Activated B cell treated with CpG ODN at 0.5 μM for 24 hours (primary cell): Measurements from ENCODE around the gene HAGHL. TPM values are rescaled to one million over a fixed set of nuclear protein-coding genes. Genes with fewer than 3 reads are reported as not detected.

Source experiments
- ATAC-seq: fragments of 200-7000 bp; cut with Tn5 transposase; one replicate; pipeline ENCODE4 v1.10.0; 2021; ENCODE audit warnings: low read depth, mild to moderate bottlenecking, moderate library complexity
- CTCF ChIA-PET: fragments of 350-600 bp; sonication (Branson Sonifier 250); formaldehyde crosslinking; loops from one replicate; lab custom pipeline; 2021; ENCODE audit warnings: antibody characterized with exemption; lab: Charles Lee
- POLR2A ChIA-PET: fragments of 350-600 bp; sonication (Branson Sonifier 250); formaldehyde crosslinking; loops from one replicate; lab custom pipeline; 2021; ENCODE audit warnings: antibody characterized with exemption; lab: Charles Lee
- DNase-seq: peaks from one replicate; pipeline ENCODE4 v3.0.0; 2022
- H3K27ac Mint-ChIP-seq: one replicate; pipeline ENCODE4 v1.8.0; 2020; ENCODE audit warnings: mixed read lengths
- H3K27me3 Mint-ChIP-seq: one replicate; pipeline ENCODE4 v1.8.0; 2021; ENCODE audit warnings: mixed read lengths
- H3K36me3 Mint-ChIP-seq: one replicate; pipeline ENCODE4 v1.8.0; 2021; ENCODE audit warnings: low read depth, mixed read lengths
- H3K4me1 Mint-ChIP-seq: one replicate; pipeline ENCODE4 v1.8.0; 2021; ENCODE audit warnings: mixed read lengths
- H3K4me3 Mint-ChIP-seq: one replicate; pipeline ENCODE4 v1.8.0; 2020; ENCODE audit warnings: mild to moderate bottlenecking, mixed read lengths
- H3K9me3 Mint-ChIP-seq: one replicate; pipeline ENCODE4 v1.8.0; 2020; ENCODE audit warnings: mixed read lengths
- intact Hi-C: fragments of 100-400 bp; cut with micrococcal nuclease; formaldehyde crosslinking; loops from one replicate; pipeline ENCODE4 v1.15.1; 2024
- total RNA-seq: library from RNA; stranded (reverse); gene quantifications from 2 replicates; pipeline ENCODE4 v1.2.3, GENCODE V29; 2022
- TF ChIP-seq, protein P1 (sequence below): fragments of 200-600 bp; IDR thresholded peaks from one replicate; pipeline ENCODE4 v1.8.0; 2022; ENCODE audit warnings: antibody characterized with exemption, mild to moderate bottlenecking

The HAGHL gene
- total RNA-seq, 1 donor from 2014 or later = 10.9 TPM

DNA sequence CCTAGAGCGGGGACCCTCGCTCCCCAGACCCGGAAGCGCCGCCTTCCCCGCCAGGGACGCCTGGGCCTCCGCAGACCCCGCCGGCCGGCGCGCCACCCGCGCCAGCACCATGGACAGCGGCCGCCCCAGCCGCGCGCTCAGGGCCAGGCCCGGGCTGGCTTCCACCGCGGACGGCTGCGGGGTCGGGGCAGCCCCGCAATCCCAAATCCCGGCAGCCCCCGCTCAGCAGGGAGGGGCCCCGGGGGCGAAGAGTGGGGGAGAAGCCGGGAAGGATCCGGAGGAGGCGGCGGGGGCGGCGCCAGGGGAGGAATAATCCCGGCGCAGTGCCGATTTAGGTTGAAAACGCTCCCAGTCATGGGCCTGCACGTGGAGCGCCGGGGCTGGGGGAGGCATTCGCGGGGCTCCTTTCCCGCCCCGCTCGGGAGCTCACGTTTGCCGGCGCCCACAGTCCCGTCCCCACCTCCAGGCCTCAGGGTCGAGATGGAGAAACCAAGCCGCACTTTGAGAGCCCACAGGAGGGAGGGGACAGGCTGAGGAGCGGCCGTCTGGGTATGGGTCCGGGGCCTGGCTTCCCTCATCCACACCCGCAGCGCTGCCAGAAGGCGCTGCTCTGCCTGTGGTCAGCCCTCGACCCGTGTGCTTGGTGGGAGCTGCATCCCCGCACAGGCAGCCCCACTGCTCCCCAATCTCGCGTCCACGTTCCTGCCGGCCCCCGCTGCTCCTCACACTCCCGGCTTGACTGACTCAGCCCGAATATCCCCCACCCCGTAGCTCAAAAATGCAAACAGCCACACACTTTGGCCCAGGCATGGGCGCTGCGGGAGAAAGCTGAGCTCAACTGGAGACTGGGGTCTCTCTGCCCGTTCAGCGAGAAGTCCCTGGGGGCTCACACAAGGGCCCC is 26.0 kb upstream of the HAGHL start:
- Mint-ChIP-seq H3K27ac (no peak overlapping the region), H3K9me3 (no peaks in the 10 kb centered on the region), H3K4me1 (peaks cover under 1% of the 10 kb centered on the region), H3K36me3 (no peaks in the 10 kb centered on the region), H3K27me3 (peaks cover 32% of the 10 kb centered on the region), H3K4me3 (no peak overlapping the region)
- ChIA-PET POLR2A (interaction anchor here (0.6 to 1.1 kb wide), 2 partner anchors 10 to 21 kb away, joined by 3 to 5 read pairs; no protein-coding TSS in a partner anchor), CTCF (no interaction called here)
- TF ChIP-seq, protein P1, sequence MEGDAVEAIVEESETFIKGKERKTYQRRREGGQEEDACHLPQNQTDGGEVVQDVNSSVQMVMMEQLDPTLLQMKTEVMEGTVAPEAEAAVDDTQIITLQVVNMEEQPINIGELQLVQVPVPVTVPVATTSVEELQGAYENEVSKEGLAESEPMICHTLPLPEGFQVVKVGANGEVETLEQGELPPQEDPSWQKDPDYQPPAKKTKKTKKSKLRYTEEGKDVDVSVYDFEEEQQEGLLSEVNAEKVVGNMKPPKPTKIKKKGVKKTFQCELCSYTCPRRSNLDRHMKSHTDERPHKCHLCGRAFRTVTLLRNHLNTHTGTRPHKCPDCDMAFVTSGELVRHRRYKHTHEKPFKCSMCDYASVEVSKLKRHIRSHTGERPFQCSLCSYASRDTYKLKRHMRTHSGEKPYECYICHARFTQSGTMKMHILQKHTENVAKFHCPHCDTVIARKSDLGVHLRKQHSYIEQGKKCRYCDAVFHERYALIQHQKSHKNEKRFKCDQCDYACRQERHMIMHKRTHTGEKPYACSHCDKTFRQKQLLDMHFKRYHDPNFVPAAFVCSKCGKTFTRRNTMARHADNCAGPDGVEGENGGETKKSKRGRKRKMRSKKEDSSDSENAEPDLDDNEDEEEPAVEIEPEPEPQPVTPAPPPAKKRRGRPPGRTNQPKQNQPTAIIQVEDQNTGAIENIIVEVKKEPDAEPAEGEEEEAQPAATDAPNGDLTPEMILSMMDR = no peak
- no peak for DNase-seq
- ATAC-seq = peak; percentile 67
- intact Hi-C loops = no loop called here

DNA sequence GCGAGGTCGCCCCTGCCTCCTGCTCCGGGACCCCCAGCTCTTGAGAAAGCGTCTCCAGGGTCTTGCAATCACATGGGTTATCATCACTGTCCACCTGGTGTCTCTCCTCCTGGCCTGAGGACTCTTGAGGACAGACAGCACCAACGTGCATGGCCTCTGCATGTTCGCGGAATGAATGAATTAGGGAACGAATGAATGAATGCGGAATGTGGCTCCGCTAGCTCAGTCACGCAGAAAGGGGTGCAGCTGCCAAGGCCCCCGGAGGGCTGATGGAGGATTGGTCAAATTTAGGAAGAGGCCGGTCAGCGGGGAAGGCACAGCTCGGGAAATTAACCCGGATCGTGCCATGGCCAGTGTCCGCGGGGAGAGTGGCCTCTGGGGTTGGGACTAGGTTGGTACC is 24.6 kb upstream of the HAGHL start:
- Mint-ChIP-seq H3K27ac (no peak overlapping the region), H3K36me3 (no peaks in the 10 kb centered on the region), H3K4me1 (peaks cover 4% of the 10 kb centered on the region), H3K4me3 (no peak overlapping the region), H3K27me3 (peaks cover 34% of the 10 kb centered on the region), H3K9me3 (no peaks in the 10 kb centered on the region)
- POLR2A ChIA-PET = no interaction called here
- DNase-seq (no peak), ATAC-seq (no peak)
- CTCF ChIA-PET = no interaction called here
- TF ChIP-seq, protein P1 = no peak
- intact Hi-C loops = no loop called here

DNA sequence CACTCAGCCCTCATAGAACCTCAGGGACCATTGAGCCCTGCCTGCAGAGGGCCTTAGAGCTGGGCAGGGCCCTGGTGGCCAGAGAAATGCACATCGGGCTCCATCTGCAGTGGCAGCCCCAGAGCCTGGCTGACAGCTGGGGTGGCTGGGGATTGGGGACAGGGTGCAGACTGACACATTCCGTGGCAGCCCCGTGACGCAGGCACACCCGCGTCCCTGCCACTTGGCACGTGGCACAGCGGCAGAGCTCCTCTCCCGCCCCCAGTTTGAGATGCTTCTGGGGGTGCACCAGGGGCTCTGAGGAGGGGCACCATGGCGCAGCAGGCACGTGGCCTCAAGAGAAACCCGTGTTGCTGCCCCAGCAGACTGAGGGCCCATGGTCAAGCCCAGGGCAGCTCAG is 23.5 kb upstream of the HAGHL start:
- POLR2A ChIA-PET = interaction anchor here (0.6 kb wide), 1 partner anchor 270 kb away, joined by 3 read pairs; no protein-coding TSS in a partner anchor
- DNase-seq = no peak
- H3K4me3 Mint-ChIP-seq = no peak overlapping the region
- H3K9me3 Mint-ChIP-seq = no peaks in the 10 kb centered on the region
- TF ChIP-seq, protein P1 = no peak
- H3K27ac Mint-ChIP-seq = no peak overlapping the region
- H3K36me3 Mint-ChIP-seq = no peaks in the 10 kb centered on the region
- intact Hi-C loops = no loop called here
- peaks cover 4% of the 10 kb centered on the region for H3K4me1 Mint-ChIP-seq
- no peak for ATAC-seq
- CTCF ChIA-PET = no interaction called here
- H3K27me3 Mint-ChIP-seq = peaks cover 42% of the 10 kb centered on the region

DNA sequence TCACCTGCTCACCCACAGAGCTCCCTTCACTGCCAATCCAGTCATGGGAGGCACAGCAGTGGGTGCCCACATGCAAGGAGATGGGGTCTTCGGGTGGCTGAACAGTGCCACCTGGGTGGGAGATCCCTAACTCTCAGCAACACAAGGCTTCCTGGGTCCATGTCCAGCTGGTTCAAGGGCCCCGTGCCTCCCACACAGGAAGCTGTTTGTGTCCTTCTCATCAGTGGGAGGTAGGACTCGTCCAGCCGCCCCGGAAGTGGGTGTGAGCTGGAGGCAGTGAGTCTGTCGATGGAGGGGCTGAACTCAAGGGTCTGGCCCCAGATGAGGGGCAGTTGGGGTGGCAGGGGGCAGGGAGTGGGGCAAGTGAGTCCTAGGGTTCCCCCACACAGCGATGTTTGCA is 22.9 kb upstream of the HAGHL start:
- POLR2A ChIA-PET = no interaction called here
- peaks cover 47% of the 10 kb centered on the region for H3K27me3 Mint-ChIP-seq
- no peak overlapping the region for H3K4me3 Mint-ChIP-seq
- no peak overlapping the region for H3K27ac Mint-ChIP-seq
- H3K9me3 Mint-ChIP-seq = no peaks in the 10 kb centered on the region
- TF ChIP-seq, protein P1 = no peak
- intact Hi-C loops = no loop called here
- peaks cover 4% of the 10 kb centered on the region for H3K4me1 Mint-ChIP-seq
- no peaks in the 10 kb centered on the region for H3K36me3 Mint-ChIP-seq
- ATAC-seq = no peak
- CTCF ChIA-PET = no interaction called here
- DNase-seq = no peak

DNA sequence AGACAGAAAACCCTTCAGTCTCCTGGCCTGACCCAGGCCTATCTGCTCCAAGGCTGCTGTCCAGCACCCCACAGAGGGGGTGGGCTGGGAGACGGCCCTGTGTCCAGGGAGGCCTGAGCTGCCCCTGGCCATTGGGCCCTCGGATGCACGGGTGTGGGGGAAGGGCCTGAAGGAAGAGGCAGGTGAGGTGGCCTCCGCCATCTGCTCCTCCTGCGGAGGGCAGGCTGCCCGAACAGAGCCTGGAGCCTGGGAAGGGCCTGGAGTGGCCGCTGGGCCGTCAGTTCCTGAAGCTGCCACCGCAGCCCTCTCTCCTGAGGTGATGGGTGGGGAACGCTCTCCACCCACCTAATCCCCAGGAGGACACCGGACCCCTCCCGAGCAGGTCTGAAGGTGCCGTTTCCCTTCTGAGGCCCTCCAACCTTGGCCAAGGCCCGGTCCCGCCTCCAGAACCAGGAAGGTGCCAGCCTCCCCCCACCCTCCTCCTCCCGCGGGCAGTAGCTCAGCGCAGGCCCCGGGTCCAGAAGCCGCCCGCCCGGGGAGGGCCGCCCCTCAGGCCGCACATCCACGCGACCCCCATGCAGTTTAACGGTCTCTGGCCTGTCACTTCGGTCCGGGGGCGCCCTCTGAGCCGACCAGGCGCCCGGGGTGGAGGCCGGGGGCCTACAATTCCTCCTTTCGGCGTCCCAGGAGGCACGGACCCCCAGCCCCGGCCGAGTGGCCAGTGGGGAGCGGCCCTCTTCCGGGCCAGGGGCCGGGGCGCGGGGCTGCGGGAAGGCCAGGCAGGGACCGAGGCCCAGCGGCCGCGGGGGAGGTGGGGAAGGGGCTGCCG is 22.1 kb upstream of the HAGHL start:
- Mint-ChIP-seq H3K9me3 (no peaks in the 10 kb centered on the region), H3K4me3 (no peak overlapping the region), H3K27me3 (peaks cover 47% of the 10 kb centered on the region), H3K4me1 (peaks cover 4% of the 10 kb centered on the region), H3K27ac (no peak overlapping the region), H3K36me3 (no peaks in the 10 kb centered on the region)
- TF ChIP-seq, protein P1 = no peak
- POLR2A ChIA-PET = interaction anchor here (0.6 kb wide), 1 partner anchor 15 kb away, joined by 3 read pairs; the partner anchor contains the start of gene WDR24
- DNase-seq = no peak
- ATAC-seq = no peak
- intact Hi-C loops = no loop called here
- CTCF ChIA-PET = no interaction called here
